ENCODE data around the gene HNRNPR. TPM values are rescaled to one million over a fixed set of nuclear protein-coding genes. Genes with fewer than 3 reads are reported as not detected.

Gene HNRNPR
- total and polyA plus RNA-seq, 9 of the 15 experiments (the other 6 are each of a cell fraction or from before 2014, with no cell fraction given), result 80.9 to 372 (median 301) TPM

DNA sequence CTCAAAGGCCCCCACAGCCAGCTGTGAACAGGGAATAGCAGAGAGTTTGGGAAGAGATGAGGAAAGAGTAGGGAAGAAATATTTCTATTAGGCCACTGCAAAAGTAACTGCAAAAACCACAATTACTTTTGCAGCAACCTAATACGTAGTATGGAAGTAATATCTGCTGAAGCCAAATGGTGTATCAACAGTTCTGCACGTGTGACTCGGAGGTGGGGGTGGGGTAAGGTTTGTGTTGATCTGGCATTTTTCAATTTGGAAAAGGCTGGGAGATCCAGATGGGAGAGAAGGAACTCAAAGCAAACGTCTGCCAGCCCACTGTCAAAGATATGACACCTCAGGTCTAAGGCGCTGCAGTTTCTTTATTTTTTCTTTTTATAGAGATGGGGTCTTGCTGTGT, 36.6 kb upstream of the HNRNPR start (continued):
- TF ChIP-seq SMAD4 (CRISPR knock-in tag; conservative IDR thresholded peaks at IDR 0.05) (no peak), ZSCAN32 (CRISPR knock-in tag; IDR thresholded peaks at IDR 0.05) (no peak), ZNF253 (CRISPR knock-in tag; conservative IDR thresholded peaks at IDR 0.05) (no peak), RFX5 (IDR thresholded peaks at IDR 0.05; ENCODE audit: low read depth, low read length) (no peak), E2F6 (IDR thresholded peaks at IDR 0.05; ENCODE audit: borderline replicate concordance in 1 of 2, extremely low read depth in 1 of 2, insufficient read depth in 1 of 2, insufficient read length in 1 of 2, low read depth in 1 of 2, low read length in 1 of 2, poor library complexity in 1 of 2, severe bottlenecking in 1 of 2) (no peak), SAFB (IDR thresholded peaks at IDR 0.05; ENCODE audit: borderline replicate concordance, low read depth, low read length) (no peak), NFIX (CRISPR knock-in tag; IDR thresholded peaks at IDR 0.05; ENCODE audit: low read depth) (no peak), RFX7 (CRISPR knock-in tag; IDR thresholded peaks at IDR 0.05) (no peak), CBFA2T3 (IDR thresholded peaks at IDR 0.05) (peak; percentile 56), KLF13 (tag; IDR thresholded peaks at IDR 0.05; ENCODE audit: borderline replicate concordance, low read depth) (no peak), HNRNPL (IDR thresholded peaks at IDR 0.05; ENCODE audit: low read depth, low read length) (no peak), BHLHE40 (IDR thresholded peaks at IDR 0.05; ENCODE audit: low read length) (peak; percentile 77), RUNX1 (IDR thresholded peaks at IDR 0.05; ENCODE audit: low read depth) (no peak), HBP1 (CRISPR knock-in tag; IDR thresholded peaks at IDR 0.05) (no peak), C11orf30 (IDR thresholded peaks at IDR 0.05; ENCODE audit: low read depth) (peak; percentile 57), YY1 (IDR thresholded peaks at IDR 0.05; ENCODE audit: borderline replicate concordance in 1 of 3, control insufficient read depth in 1 of 3, extremely low read depth in 1 of 3, insufficient read depth in 3 of 3, insufficient read length in 1 of 3, insufficient replicate concordance in 2 of 3, low read depth in 1 of 3, low read length in 2 of 3) (no peak), E2F4 (CRISPR knock-in tag; IDR thresholded peaks at IDR 0.05; ENCODE audit: low read depth) (no peak), ZFX (CRISPR knock-in tag; IDR thresholded peaks at IDR 0.05) (no peak; the same call in 1 of the 2 replicates), ZNF316 (IDR thresholded peaks at IDR 0.05) (peak; percentile 83)
- TF ChIP-seq, protein P1, sequence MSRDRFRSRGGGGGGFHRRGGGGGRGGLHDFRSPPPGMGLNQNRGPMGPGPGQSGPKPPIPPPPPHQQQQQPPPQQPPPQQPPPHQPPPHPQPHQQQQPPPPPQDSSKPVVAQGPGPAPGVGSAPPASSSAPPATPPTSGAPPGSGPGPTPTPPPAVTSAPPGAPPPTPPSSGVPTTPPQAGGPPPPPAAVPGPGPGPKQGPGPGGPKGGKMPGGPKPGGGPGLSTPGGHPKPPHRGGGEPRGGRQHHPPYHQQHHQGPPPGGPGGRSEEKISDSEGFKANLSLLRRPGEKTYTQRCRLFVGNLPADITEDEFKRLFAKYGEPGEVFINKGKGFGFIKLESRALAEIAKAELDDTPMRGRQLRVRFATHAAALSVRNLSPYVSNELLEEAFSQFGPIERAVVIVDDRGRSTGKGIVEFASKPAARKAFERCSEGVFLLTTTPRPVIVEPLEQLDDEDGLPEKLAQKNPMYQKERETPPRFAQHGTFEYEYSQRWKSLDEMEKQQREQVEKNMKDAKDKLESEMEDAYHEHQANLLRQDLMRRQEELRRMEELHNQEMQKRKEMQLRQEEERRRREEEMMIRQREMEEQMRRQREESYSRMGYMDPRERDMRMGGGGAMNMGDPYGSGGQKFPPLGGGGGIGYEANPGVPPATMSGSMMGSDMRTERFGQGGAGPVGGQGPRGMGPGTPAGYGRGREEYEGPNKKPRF (IDR thresholded peaks at IDR 0.05; ENCODE audit: low read depth, low read length), result no peak

Data from K562 (cell line).